ENCODE data around the gene SRSF1. TPM values are rescaled to one million over a fixed set of nuclear protein-coding genes. Genes with fewer than 3 reads are reported as not detected.

The SRSF1 gene, protein sequence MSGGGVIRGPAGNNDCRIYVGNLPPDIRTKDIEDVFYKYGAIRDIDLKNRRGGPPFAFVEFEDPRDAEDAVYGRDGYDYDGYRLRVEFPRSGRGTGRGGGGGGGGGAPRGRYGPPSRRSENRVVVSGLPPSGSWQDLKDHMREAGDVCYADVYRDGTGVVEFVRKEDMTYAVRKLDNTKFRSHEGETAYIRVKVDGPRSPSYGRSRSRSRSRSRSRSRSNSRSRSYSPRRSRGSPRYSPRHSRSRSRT
- total RNA-seq, result 100 to 1,000 TPM; 115 to 121 TPM
- 146 TPM for polyA plus RNA-seq (2013, experiment 1 of 2)
- polyA plus RNA-seq (2013, experiment 2 of 2), result 133 TPM
- total RNA-seq, result 69.9 to 343 (median 144) reads per million in 172 experiments

GRCh38 chr17:58006924-58007780, at the start of gene SRSF1:
Gene SRSF1, minus strand, starts transcription at chr17:58007246. Its CDS starts 109 bp downstream, at chr17:58007137.
- H3K9me3 Mint-ChIP-seq, result no peaks in the 10 kb centered on the region
- Histone ChIP-seq H3K36me3 (ENCODE audit: insufficient read depth, low read length) (peaks cover 38% of the 10 kb centered on the region), H3K4me3 (ENCODE audit: low read length) (peak within 1 kb of the TSS; percentile 83), H3K4me1 (ENCODE audit: insufficient read depth, low read length) (peaks cover 29% of the 10 kb centered on the region), H3K27ac (ENCODE audit: low read depth in 1 of 2, low read length in 2 of 2) (peak within 1 kb of the TSS; percentile 93 to 97), H3K9me3 (ENCODE audit: control insufficient read depth in 1 of 2, insufficient read depth in 1 of 2, low read length in 2 of 2) (no peaks in the 10 kb centered on the region), H3K27me3 (ENCODE audit: control insufficient read depth in 1 of 2, insufficient read depth in 2 of 2, low read length in 2 of 2) (no peaks in the 10 kb centered on the region)
- TF ChIP-seq CTCF (IDR thresholded peaks at IDR 0.05), result no peak
- peaks cover 56% of the 10 kb centered on the region for H3K36me3 Mint-ChIP-seq (ENCODE audit: low read depth)
- POLR2A ChIA-PET, result interaction anchor here (0.9 to 3.2 kb wide), 39 partner anchors 8 to 1612 kb away, joined by 3 to 94 read pairs (median 5); partner anchors contain the start of genes AKAP1, C17orf67, CLTC and CUEDC1
- DNase-seq, result peak; percentile 95 to 100 (median 97)
- peak; percentile 86 for ATAC-seq (ENCODE audit: poor library complexity)
- intact Hi-C loops (cut with DNase I, micrococcal nuclease), result loop anchor here (1.0 to 10.0 kb wide), 12 partner anchors 12 to 1698 kb away; partner anchors contain the start of genes AKAP1 (in 1 of the 2), C17orf67 (in 1 of the 2), DGKE (in 1 of the 2) and DYNLL2 (in 1 of the 2)
- peak within 1 kb of the TSS; percentile 99 for H3K27ac Mint-ChIP-seq
- no peaks in the 10 kb centered on the region for H3K27me3 Mint-ChIP-seq
- CTCF ChIA-PET, result interaction anchor here (1.1 to 2.1 kb wide), 7 partner anchors 11 to 922 kb away, joined by 3 to 8 read pairs (median 4); partner anchors contain the start of genes AKAP1 and MRPS23
- peak within 1 kb of the TSS; percentile 98 for H3K4me3 Mint-ChIP-seq
- H3K4me1 Mint-ChIP-seq (ENCODE audit: low read depth), result peaks cover 57% of the 10 kb centered on the region

- intact Hi-C loops (cut with DNase I, micrococcal nuclease), result no loop called here
- Mint-ChIP-seq H3K4me1 (ENCODE audit: low read depth) (no peaks in the 10 kb centered on the region), H3K27me3 (no peaks in the 10 kb centered on the region), H3K36me3 (ENCODE audit: low read depth) (no peaks in the 10 kb centered on the region), H3K9me3 (no peaks in the 10 kb centered on the region), H3K4me3 (no peak overlapping the region), H3K27ac (no peak overlapping the region)
- DNase-seq, result no peak
- POLR2A ChIA-PET, result no interaction called here
- ATAC-seq (ENCODE audit: poor library complexity), result no peak
- CTCF ChIA-PET, result no interaction called here
- no peak overlapping the region for H3K27ac ChIP-seq (ENCODE audit: low read depth in 1 of 2, low read length in 2 of 2)
- no peak for TF ChIP-seq CTCF (IDR thresholded peaks at IDR 0.05)
- peaks cover 0 to 2% of the 10 kb centered on the region in 2 experiments for H3K27me3 ChIP-seq (ENCODE audit: control insufficient read depth in 1 of 2, insufficient read depth in 2 of 2, low read length in 2 of 2)
- H3K4me1 ChIP-seq (ENCODE audit: insufficient read depth, low read length), result no peaks in the 10 kb centered on the region
- H3K4me3 ChIP-seq (ENCODE audit: low read length), result no peak overlapping the region
- no peaks in the 10 kb centered on the region for H3K36me3 ChIP-seq (ENCODE audit: insufficient read depth, low read length)
- H3K9me3 ChIP-seq (ENCODE audit: control insufficient read depth in 1 of 2, insufficient read depth in 1 of 2, low read length in 2 of 2), result no peaks in the 10 kb centered on the region
Measured at GRCh38 chr17:58056476-58056875, 49.4 kb upstream of the SRSF1 start.

GRCh38 chr17:58054641-58055040, 47.6 kb upstream of the SRSF1 start:
- intact Hi-C loops (cut with DNase I, micrococcal nuclease), result no loop called here
- no peaks in the 10 kb centered on the region for H3K9me3 Mint-ChIP-seq
- ChIA-PET POLR2A (no interaction called here), CTCF (no interaction called here)
- Histone ChIP-seq H3K4me1 (ENCODE audit: insufficient read depth, low read length) (no peaks in the 10 kb centered on the region), H3K27ac (ENCODE audit: low read depth in 1 of 2, low read length in 2 of 2) (no peak overlapping the region), H3K36me3 (ENCODE audit: insufficient read depth, low read length) (no peaks in the 10 kb centered on the region), H3K4me3 (ENCODE audit: low read length) (no peak overlapping the region), H3K27me3 (ENCODE audit: control insufficient read depth in 1 of 2, insufficient read depth in 2 of 2, low read length in 2 of 2) (peaks cover 0 to 2% of the 10 kb centered on the region in 2 experiments), H3K9me3 (ENCODE audit: control insufficient read depth in 1 of 2, insufficient read depth in 1 of 2, low read length in 2 of 2) (no peaks in the 10 kb centered on the region)
- no peak for TF ChIP-seq CTCF (IDR thresholded peaks at IDR 0.05)
- DNase-seq (no peak), ATAC-seq (ENCODE audit: poor library complexity) (no peak)
- no peak overlapping the region for H3K4me3 Mint-ChIP-seq
- no peak overlapping the region for H3K27ac Mint-ChIP-seq
- H3K27me3 Mint-ChIP-seq, result no peaks in the 10 kb centered on the region
- no peaks in the 10 kb centered on the region for H3K4me1 Mint-ChIP-seq (ENCODE audit: low read depth)
- no peaks in the 10 kb centered on the region for H3K36me3 Mint-ChIP-seq (ENCODE audit: low read depth)

Measured in CD4-positive, alpha-beta T cell (primary cell).